Omental fat pad (tissue), 4 donors: Measurements from ENCODE around the gene NRG2. TPM values are rescaled to one million over a fixed set of nuclear protein-coding genes. Genes with fewer than 3 reads are reported as not detected.
A peak's percentile ranks its signal among the peaks of the same experiment; 100 is the strongest.

Experiments used
- ATAC-seq: fragments of 150-250 bp; one replicate; pipeline ENCODE4 v1.9.1; 2016; ENCODE audit warnings: mild to moderate bottlenecking, moderate library complexity; ENCODE audit not compliant: low FRiP score
- DNase-seq: peaks from one replicate; pipeline ENCODE4 v3.0.0-alpha.2; 2019; ENCODE audit warnings: low spot score
- total RNA-seq, 4 donors: library from RNA; depleted of rRNA; stranded (reverse); fragments of >200 nt; gene quantifications; one replicate each; pipeline ENCODE4 v1.1.0, GENCODE V29; 2016
- TF ChIP-seq, protein P1 (sequence below), 3 donors: fragments of 450-650 bp; IDR thresholded peaks; one replicate each; pipeline ENCODE4 v1.5.1; 2016 to 2017; ENCODE audit warnings: antibody characterized with exemption in 3 of 3, mild to moderate bottlenecking in 3 of 3, moderate library complexity in 2 of 3

NRG2 gene
- total RNA-seq, 4 donors from 2014 or later = 2.3 to 16.9 (median 5.9) TPM

DNA sequence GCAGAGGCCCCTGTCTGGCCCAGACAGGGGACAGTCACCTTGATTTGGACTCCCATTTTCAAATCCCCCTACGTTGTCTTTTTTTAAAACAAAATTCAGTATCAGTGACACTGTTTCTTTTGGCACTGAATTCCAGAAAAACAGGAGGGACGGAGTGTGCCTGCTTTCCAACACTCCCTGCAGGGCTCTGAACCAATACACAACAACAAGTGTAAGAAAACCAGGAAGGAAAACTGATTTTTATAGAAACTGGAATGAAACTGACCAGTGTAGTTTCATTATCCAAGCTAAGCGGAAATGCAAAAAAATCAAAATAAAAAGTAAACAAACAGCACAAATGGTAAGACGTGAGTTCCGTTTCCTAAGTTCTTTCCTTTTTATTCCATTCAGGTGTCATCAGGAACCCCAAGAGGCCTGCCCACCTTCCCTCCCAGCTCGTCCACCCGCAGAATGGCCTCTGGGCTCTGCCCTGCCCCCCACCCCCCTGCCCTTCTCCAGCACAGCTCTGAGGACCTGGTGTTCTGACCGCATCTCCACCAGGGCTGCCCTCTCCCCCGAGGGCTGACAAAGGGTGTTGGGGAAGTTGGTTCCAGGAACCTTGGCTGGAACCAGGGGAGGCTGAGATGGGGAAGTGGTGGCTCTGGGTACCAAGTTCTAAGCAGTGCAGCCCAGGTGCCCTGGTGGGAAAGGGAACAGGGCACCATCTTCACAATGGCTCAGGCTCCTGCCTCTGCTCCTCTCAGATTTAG, 173.9 kb downstream of the NRG2 start:
- TF ChIP-seq, protein P1, sequence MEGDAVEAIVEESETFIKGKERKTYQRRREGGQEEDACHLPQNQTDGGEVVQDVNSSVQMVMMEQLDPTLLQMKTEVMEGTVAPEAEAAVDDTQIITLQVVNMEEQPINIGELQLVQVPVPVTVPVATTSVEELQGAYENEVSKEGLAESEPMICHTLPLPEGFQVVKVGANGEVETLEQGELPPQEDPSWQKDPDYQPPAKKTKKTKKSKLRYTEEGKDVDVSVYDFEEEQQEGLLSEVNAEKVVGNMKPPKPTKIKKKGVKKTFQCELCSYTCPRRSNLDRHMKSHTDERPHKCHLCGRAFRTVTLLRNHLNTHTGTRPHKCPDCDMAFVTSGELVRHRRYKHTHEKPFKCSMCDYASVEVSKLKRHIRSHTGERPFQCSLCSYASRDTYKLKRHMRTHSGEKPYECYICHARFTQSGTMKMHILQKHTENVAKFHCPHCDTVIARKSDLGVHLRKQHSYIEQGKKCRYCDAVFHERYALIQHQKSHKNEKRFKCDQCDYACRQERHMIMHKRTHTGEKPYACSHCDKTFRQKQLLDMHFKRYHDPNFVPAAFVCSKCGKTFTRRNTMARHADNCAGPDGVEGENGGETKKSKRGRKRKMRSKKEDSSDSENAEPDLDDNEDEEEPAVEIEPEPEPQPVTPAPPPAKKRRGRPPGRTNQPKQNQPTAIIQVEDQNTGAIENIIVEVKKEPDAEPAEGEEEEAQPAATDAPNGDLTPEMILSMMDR (IDR thresholded peaks at IDR 0.05) = no peak
- ATAC-seq = no peak

DNA sequence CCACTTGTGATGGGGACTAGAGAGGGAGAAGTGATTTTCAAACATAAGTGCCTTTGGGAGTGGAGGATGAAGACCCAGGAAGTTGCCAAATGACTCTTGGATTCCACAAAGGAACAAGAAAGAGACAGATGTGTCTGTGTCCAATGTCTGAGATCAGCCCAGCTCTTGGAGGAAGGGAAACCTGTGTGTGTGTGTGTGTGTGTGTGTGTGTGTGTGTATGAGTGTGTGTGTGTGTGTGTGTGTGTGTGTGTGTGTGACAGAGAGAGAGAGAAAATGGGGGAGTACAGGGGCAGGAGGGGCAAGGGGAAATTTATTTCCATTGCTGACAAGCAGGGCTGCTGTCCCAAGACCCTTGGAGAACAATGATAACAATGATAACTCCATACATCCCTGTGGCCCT, 175.5 kb downstream of the NRG2 start:
- ATAC-seq = no peak
- no peak for DNase-seq
- TF ChIP-seq, protein P1 (IDR thresholded peaks at IDR 0.05) = no peak

More for the DNA sequence above, 173.9 kb downstream of the NRG2 start:
- no peak for DNase-seq

DNA sequence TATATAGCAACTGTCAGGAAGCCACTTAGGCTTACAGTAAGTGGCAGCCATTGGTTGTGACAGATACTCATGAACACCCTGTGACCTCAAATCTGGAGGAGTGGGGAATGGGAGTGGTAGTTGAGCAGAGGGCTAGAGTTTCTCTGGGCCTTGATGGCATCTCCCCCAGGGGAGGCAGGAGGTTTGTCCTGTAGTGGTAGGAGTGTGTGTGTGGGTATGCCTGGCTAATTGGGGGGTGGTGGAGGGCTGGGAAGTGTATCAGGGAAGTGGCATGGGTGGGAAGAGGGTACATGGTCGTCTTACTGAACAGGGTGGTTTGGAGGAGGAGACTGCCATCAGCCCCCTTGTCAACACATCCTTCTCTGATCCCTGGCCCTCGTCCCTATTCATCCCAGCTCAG, 176.0 kb downstream of the NRG2 start:
- TF ChIP-seq, protein P1 (IDR thresholded peaks at IDR 0.05) = no peak
- ATAC-seq (no peak), DNase-seq (no peak)

DNA sequence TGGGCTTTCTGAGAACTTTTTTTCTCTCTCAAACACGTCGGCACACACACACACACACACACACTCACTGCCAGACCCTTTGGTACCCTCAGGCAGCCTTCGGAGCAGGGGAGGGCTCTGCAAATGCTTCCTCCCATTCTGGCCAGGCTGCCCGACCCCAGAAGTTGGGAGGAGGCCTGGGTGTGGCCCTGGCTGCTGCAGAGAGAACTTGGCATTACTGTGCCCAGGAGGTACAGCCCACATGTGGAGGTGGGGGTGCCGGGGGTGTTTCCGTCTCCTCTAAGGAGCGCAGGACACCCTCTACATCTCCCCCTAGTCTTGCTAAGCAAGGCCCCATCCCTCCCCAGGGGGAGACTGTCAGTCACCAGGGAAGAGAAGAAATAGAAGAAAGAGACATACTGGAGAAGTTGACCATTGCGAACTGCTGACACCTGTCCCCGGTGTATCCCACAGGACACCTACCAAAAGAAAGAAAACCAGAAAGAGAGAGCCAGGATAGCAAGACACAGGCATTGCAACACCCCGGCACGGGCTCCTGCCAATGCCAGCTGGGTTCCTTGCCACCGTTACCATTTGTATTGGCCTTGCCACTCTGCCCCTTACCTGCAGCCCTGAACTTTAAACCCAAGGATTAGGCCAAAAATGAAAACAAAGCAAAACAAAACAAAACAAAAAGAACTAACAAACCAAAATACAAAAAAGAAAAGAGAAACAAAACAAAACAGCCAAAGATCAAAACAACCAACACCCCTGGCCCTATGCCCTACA, 178.2 kb downstream of the NRG2 start:
- TF ChIP-seq, protein P1 (IDR thresholded peaks at IDR 0.05) = no peak
- DNase-seq (no peak), ATAC-seq (no peak)

- DNase-seq = peak; percentile 63
- TF ChIP-seq, protein P1 (IDR thresholded peaks at IDR 0.05) = peak in 1 of 3 donors; percentile 73
- peak; percentile 69 for ATAC-seq
Observed at GRCh38 chr5:139863855-139864558, 179.1 kb downstream of the NRG2 start.

DNA sequence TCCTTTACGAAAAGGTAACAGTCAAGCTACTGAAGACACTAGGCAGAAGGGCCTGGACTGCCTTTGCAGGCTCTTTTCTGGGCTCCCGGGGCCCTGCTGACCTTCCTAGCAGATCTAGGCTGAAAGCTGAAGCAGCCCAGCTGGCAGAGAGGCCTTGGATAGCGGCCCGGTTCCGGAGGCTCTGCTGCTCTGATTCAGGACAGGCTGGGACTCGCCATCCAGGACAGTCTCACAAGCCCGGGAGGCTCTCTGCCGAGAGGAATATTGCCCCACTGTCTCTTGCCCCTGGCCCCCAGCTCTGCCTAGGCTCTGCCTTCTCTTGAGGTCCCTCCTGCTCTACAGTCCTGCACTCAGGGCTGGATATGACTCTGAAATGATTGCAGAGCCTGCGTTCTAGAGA, 179.7 kb downstream of the NRG2 start:
- TF ChIP-seq, protein P1 (IDR thresholded peaks at IDR 0.05) = no peak
- DNase-seq = no peak

More for the DNA sequence above, 179.7 kb downstream of the NRG2 start:
- ATAC-seq = no peak
